Suppressor macrophage treated with lipopolysaccharide for 4 hours (primary cell): ENCODE results near the gene PDE7B.
"Not testable (repeated sequence)": the region's sequence is repeated elsewhere in the genome, so short reads cannot be mapped to it uniquely, and the experiment has no call there.

ENCODE experiments used
- DNase-seq: peaks from one replicate; pipeline ENCODE4 v3.0.0-alpha.2; 2020

PDE7B gene

GRCh38 chr6:136079701-136080565, 228.4 kb downstream of the PDE7B start:
- no peak for DNase-seq

DNA sequence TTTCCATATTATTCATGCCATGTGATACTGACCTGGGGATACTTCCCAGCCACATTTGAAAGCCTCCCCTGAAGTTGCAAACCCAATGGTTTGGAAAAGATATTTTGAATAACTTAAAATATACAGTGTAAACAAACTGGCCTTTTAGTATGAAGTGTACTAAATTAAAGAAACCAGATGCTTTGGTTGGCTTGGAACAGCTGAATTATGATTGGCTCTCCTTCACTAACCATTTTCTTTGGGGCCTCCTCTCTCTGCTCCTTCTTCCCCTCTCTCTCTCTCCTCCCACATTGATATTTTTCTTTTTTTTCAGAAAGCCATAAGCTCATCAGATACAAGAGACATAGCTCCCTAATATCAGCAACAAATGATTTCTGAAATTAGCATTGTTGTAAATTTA, 232.0 kb downstream of the PDE7B start:
- DNase-seq = no peak

GRCh38 chr6:136084403-136084802, 232.9 kb downstream of the PDE7B start:
- no peak for DNase-seq

GRCh38 chr6:136085370-136086115, 234.0 kb downstream of the PDE7B start:
- DNase-seq = no peak

DNA sequence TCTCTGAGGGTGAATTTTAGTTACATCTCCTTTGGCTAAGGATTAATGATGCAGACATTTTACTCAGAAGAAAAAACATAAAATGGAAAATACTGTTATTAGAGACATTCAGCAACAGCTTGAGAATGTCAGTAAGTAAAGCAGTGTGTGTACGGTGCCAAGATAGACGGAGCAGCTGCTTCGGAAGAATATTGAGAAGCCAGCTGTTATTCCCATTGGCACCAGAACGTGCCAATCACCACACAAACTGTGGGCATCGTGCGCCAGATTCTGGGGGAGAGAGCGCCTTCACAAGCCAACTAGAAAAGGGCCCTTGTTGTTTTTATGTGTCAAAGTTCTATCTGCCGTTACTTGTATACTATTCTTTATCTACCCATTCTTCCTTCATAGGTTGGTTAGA, 235.2 kb downstream of the PDE7B start:
- no peak for DNase-seq

DNA sequence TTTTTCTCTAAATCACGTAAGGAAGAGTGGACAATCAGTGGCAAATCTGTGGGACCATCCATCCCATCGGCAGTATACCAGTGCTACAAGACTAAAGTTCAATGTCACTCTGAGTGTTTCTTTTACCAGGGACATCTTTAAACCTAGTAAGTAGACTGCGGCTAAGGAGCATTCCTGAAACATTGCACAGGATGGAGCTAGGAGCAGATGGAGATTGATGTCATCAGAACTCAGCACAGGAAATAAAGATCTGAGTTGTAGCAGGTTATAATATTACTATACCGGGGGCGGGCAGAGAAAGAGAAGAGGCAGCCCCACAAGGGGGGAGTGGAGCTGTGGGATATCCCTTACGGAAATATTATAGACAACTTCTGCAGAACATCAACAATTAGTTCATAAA, 236.5 kb downstream of the PDE7B start:
- DNase-seq = no peak

- DNase-seq = no peak
Observed at GRCh38 chr6:136088693-136089092, 237.2 kb downstream of the PDE7B start.

- DNase-seq = no peak
Observed at GRCh38 chr6:136089876-136090275, 238.4 kb downstream of the PDE7B start.

- no peak for DNase-seq
Observed at GRCh38 chr6:136090929-136091328, 239.4 kb downstream of the PDE7B start.

DNA sequence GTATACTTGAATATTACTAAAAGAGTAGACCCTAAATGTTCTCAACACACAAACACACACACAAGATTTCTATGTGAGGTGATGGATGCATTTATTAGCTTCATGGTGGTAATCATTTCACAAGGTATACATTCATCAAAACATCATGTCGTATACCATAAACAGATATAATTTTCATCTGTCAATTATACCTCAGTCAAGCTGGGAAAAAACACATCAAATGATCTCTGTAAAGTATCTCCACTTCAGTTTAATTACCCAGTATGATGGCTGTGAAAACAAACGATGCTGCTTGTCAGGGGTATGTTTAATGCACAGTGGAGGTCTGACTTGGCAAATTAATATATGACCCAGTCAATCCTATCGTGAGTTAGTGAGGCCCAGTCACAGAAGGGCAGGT, 241.4 kb downstream of the PDE7B start:
- DNase-seq = no peak

- DNase-seq = no peak
Observed at GRCh38 chr6:136093835-136094234, 242.3 kb downstream of the PDE7B start.

GRCh38 chr6:136094812-136095211, 243.3 kb downstream of the PDE7B start:
- DNase-seq = no peak

DNA sequence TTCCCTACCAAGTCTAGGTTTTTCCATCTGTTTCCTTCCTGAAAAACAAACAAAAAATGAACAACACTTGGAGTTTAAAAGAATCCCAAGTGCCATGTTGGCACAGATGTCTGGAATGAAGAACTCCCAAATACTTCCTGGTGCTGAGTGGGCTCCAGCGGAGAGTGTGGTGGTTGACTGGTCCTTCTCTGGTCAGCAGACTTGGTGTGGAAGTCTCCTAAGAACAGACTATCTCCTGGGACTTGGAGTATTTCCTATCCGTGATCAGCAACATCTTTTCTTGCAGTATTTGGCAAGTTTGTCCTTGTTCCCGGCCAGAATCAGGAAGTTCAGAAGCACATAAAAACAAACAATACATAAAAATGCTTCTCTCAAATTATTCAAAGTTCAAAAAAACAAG, 244.5 kb downstream of the PDE7B start:
- DNase-seq = no peak

DNA sequence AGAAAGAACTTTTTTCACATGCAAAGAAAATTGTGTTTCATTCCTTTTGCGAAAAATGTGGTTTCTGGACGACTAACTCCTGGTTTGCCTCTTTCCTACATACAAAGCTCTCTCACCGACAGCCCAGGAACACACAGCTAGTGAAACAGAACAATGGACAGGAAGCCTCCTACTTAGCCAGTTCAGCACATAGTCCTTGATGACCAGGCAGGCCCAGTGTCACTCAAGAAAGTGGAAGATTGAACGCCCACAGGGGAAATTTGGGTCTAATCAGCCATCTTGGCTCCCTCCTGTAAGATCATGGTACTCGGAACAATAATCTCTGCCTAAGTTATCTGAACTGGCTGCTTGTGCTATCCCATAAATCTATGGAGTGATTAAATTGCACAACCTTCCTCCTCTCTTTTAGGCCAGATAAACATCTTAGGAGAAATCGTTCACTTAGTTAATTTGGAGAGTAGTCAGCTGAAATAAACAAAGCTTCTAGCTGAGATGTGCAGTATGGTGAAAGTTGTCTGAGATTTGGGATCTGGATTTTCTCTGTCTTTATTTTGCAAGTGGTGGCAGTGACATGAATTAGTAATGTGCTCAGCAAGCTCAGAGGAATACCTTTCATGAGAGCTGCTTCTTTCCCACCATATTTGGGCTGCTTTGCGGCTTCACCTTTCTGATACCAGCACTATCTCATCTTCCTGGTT, 251.6 kb downstream of the PDE7B start:
- no peak for DNase-seq

- no peak for DNase-seq
Observed at GRCh38 chr6:136103763-136104311, 252.3 kb downstream of the PDE7B start.

GRCh38 chr6:136104556-136104955, 253.1 kb downstream of the PDE7B start:
- no peak for DNase-seq

- not testable (repeated sequence) for DNase-seq
Observed at GRCh38 chr6:136105797-136106196, 254.3 kb downstream of the PDE7B start.

DNA sequence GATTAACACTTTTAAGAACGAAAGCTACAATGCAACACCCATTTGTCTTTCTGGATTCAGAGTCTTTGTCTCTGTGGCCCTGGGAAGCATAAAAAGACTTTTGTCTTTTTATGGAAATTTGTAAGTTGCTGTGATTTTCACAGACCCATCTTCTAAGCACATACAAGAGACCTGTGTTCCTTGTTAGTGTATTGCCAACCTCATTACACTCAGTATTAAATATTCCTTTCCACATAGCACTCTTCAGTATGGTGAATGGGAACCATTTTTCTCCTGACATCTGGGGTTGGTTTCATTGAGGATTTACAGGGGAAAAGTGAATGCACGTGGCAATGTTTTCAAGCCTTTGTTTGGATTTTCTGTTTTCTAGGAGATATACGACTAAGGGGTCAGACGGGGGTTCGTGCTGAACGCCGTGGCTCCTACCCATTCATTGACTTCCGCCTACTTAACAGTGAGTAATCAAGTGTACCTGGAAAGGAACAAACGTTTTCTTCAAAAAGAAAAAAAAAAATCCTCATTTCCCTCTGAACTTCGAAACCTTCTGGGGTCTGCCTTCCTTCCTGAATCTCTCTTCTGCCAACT, 257.0 kb downstream of the PDE7B start:
- no peak for DNase-seq

DNA sequence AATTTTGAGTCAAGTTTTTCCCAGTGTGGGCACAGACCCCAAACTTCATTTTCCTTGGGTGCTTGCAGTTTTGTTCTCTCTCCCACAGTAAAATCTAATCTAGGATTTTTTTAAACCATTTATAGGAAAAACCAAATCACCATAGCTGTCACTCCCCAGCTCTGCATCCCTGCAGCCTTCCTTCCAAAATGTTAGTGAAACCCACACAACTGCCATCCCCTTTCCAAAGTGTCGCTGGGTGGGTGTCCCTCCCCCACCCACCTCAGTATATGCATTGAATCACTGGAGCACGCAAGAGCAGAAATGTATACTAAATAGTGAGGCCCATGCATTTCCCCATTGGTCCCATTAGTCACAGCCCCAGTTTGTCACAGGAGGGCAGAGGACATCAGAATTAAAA, 260.3 kb downstream of the PDE7B start:
- no peak for DNase-seq

DNA sequence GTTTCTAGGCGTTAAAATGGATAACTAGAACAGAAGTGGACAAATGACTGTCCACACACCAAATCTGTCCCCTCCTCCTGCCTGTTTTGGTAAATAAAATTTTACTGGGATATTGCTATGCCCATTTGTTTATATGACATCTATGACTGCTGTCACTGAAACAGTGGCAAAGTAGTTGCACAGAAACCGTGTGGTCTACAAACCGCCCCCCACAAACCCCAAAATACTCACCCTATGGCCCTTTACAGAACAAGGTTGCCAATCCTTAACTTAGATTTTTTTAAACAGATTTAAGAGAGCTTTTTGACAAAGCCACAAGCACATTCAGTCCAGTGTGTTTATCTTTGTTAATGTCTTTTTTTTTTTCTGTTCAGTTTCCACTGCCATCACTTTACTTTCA, 260.8 kb downstream of the PDE7B start:
- DNase-seq = no peak

GRCh38 chr6:136113736-136114173, 262.3 kb downstream of the PDE7B start:
- DNase-seq = peak; percentile 69

DNA sequence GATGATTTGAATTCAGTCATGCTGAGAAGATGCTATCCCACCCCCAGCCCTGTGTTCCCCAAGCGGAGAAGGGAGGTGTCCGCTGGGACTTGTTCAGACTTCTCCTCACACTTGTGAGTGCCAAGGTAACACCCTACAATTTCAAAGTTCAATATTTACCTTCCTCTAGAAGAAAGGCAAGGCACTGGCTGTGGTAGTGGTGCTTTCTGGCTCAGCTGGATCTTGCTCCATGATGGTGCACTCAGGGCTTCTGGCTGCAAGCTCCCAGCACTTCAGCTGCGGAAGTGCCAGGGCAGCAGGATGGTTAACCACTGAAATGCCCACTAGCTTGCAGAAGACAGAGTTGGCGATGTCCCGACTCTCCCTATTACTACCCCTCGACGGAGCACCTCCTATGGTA, 263.2 kb downstream of the PDE7B start:
- no peak for DNase-seq

DNA sequence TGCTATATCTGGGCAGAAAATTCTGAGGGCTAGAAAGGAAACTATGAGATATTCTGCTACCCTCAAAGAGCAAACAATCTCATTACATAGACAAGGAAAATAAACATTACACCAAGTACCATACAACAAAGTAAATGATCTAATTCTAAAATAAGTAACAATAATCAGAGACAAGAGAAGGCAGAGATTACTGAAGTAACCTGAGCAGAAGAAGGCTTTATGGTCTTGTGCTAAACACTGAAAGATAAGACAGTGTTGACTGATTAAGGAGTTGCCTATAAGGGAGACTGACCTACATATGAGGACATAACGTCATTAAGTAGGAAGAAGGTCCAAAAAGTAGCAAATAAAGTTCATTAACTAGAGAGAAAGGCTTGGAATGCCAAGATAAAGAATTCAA, 264.4 kb downstream of the PDE7B start:
- no peak for DNase-seq
